GM12892 (cell line): ENCODE results near the gene STK39.

Experiments
- POLR2A ChIP-seq: IDR thresholded peaks from 2 replicates; pipeline ENCODE4 v1.6.1; 2011; ENCODE audit warnings: low read depth, low read length, control low read depth
- POLR2AphosphoS5 ChIP-seq: IDR thresholded peaks from 2 replicates; pipeline ENCODE4 v1.6.1; 2011; ENCODE audit warnings: low read depth, low read length, control low read depth
- TAF1 ChIP-seq: IDR thresholded peaks from 2 replicates; pipeline ENCODE4 v1.6.1; 2011; ENCODE audit warnings: low read depth, mild to moderate bottlenecking, control low read depth, low read length, borderline replicate concordance

DNA sequence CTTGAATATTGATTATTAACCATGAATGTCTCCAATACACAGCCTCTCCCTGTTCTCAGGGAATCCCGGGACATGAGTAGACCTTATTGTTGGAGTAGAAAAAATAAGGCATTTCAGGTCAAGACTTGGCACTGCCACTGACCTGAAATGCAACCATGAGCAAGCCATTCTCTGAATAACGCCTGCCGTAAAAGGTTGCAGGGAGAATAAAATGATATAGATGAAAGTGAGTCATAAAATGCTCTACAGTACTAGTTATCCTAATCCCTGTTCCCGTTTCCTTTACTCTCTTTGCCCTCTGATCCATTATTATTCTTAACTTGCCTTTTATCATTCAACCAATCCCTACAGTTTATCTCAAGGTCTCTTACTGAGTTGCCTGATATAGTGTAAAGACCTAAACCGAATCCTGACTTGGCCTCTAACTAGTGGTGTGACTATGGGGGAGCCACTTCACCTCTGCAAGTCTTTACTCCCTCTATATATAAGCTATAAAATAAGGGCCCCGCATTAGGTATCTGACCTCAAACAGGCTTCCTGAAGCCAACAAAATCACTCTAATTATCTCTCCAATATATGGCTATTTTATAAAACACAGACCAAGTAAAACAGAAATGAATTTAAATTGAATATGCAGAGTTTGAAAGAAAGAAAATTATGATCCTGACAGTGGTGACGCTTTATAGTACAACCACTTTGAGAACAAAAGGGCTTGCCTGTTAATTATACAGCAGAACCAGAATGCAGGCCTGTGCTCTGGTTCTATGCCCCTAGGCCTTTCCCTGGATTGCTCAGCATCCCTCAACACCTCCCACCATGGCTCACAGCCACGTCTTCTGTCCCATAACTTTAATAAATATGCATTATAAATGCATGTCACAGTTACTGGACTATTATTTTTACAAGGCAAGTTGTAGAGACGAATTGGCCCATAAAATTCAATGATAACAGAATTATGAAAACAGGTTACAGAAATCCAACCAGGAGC, 183.1 kb downstream of the STK39 start:
- no peak for TF ChIP-seq POLR2AphosphoS5
- TF ChIP-seq TAF1, result no peak
- no peak for TF ChIP-seq POLR2A
